Keratinocyte (primary cell): ENCODE data around the gene POLDIP3. TPM values are rescaled to one million over a fixed set of nuclear protein-coding genes. Genes with fewer than 3 reads are reported as not detected.

Experiments used
- DNase-seq: peaks from one replicate; pipeline ENCODE4 v3.0.0-alpha.2; 2011; ENCODE audit warnings: low read depth, missing footprints, low spot score
- FAIRE-seq: peaks from 2 replicates; lab custom pipeline; 2011; peaks lifted over from hg19 to GRCh38; lab: Jason Lieb, UNC
- H2AFZ ChIP-seq: 2 replicates; pipeline ENCODE4 v1.6.0; 2012; ENCODE audit warnings: low read length, control low read depth, inconsistent platforms; ENCODE audit not compliant: control insufficient read depth
- H3K27ac ChIP-seq: 2 replicates; pipeline ENCODE4 v1.5.1; 2011; ENCODE audit warnings: low read length; ENCODE audit not compliant: control insufficient read depth, insufficient read depth
- H3K27me3 ChIP-seq: 3 replicates; pipeline ENCODE4 v1.6.0; 2011; ENCODE audit warnings: low read length; ENCODE audit not compliant: control insufficient read depth, insufficient read depth; ENCODE audit errors: extremely low read depth
- H3K36me3 ChIP-seq, 2 experiments: 2 replicates in 1 of 2; 3 replicates in 1 of 2; pipeline ENCODE4 v1.5.1; 2011; ENCODE audit warnings: low read length in 2 of 2, mild to moderate bottlenecking in 1 of 2; ENCODE audit not compliant: control insufficient read depth in 2 of 2, insufficient read depth in 2 of 2; ENCODE audit errors: extremely low read depth in 1 of 2
- H3K4me1 ChIP-seq: 3 replicates; pipeline ENCODE4 v1.5.1; 2011; ENCODE audit warnings: low read length; ENCODE audit not compliant: control insufficient read depth, insufficient read depth; ENCODE audit errors: extremely low read depth
- H3K4me2 ChIP-seq: 3 replicates; pipeline ENCODE4 v1.6.0; 2011; ENCODE audit warnings: low read depth, low read length; ENCODE audit not compliant: control insufficient read depth, insufficient read depth; ENCODE audit errors: extremely low read depth
- H3K4me3 ChIP-seq, 3 experiments: fragments of 200-600 bp in 1 of 3; sonication (generic) in 1 of 3; 2 replicates in 2 of 3; 3 replicates in 1 of 3; pipeline ENCODE4 v1.5.1; 2011 to 2016; ENCODE audit warnings: low read length in 3 of 3, mild to moderate bottlenecking in 3 of 3, control low read depth in 2 of 3, inconsistent platforms in 1 of 3, low read depth in 1 of 3, mixed read lengths in 1 of 3, mixed run types in 1 of 3, moderate library complexity in 1 of 3; ENCODE audit not compliant: control insufficient read depth in 2 of 3, insufficient read depth in 2 of 3; ENCODE audit errors: extremely low read depth in 1 of 3
- H3K79me2 ChIP-seq: 2 replicates; pipeline ENCODE4 v1.6.0; 2012; ENCODE audit warnings: low read length; ENCODE audit not compliant: control insufficient read depth, insufficient read depth
- H3K9ac ChIP-seq: 3 replicates; pipeline ENCODE4 v1.6.0; 2011; ENCODE audit warnings: low read length; ENCODE audit not compliant: control insufficient read depth, insufficient read depth; ENCODE audit errors: extremely low read depth
- H3K9me1 ChIP-seq: 3 replicates; pipeline ENCODE4 v1.6.0; 2011; ENCODE audit warnings: low read length; ENCODE audit not compliant: control insufficient read depth, insufficient read depth; ENCODE audit errors: extremely low read depth
- H3K9me3 ChIP-seq: 2 replicates; pipeline ENCODE4 v1.5.1; 2012; ENCODE audit warnings: low read depth, low read length; ENCODE audit not compliant: control insufficient read depth
- H4K20me1 ChIP-seq: 3 replicates; pipeline ENCODE4 v1.6.0; 2011; ENCODE audit warnings: low read length; ENCODE audit not compliant: control insufficient read depth, insufficient read depth; ENCODE audit errors: extremely low read depth
- CTCF ChIP-seq, 3 experiments: IDR thresholded peaks in 1 of 3; conservative IDR thresholded peaks in 1 of 3; optimal IDR thresholded peaks in 1 of 3; 2 replicates in 2 of 3; 3 replicates in 1 of 3; pipeline versions ENCODE3 to v1.5.1; 2011; ENCODE audit warnings: low read length in 3 of 3, mild to moderate bottlenecking in 3 of 3, moderate library complexity in 2 of 3, control low read depth in 1 of 3, inconsistent platforms in 1 of 3; ENCODE audit not compliant: insufficient read depth in 2 of 3; ENCODE audit errors: extremely low read depth in 1 of 3
- EZH2 ChIP-seq: IDR thresholded peaks from one replicate; pipeline ENCODE4 v1.6.1; 2012; ENCODE audit warnings: inconsistent platforms, mild to moderate bottlenecking, low read length, moderate library complexity
- dilution Hi-C: fragments of 300-500 bp; cut with MboI; formaldehyde crosslinking; loops from one replicate; pipeline ENCODE4 v1.7.0; 2020; ENCODE audit warnings: low sequenced_read_pairs; ENCODE audit not compliant: extremely low pct_ligation_motif_present
- polyA plus RNA-seq, 5 experiments: library from polyadenylated mRNA; depleted of rRNA in 3 of 5; stranded (reverse) in 3 of 5; stranded (forward) in 1 of 5; unstranded in 1 of 5; fragments of >200 nt; gene quantifications; 1 replicate in 1 of 5; 2 replicates in 3 of 5; 3 replicates in 1 of 5; pipeline versions ENCODE4 v1.2.1 to v1.2.3, GENCODE V29; 2011 to 2012; ENCODE audit warnings: missing spikeins in 2 of 5, low read depth in 1 of 5, low replicate concordance in 1 of 5

The POLDIP3 gene
- polyA plus RNA-seq, 1 donor (not counting 4 experiments of a cell fraction or from before 2014, with no cell fraction given) = 41.9 TPM

DNA sequence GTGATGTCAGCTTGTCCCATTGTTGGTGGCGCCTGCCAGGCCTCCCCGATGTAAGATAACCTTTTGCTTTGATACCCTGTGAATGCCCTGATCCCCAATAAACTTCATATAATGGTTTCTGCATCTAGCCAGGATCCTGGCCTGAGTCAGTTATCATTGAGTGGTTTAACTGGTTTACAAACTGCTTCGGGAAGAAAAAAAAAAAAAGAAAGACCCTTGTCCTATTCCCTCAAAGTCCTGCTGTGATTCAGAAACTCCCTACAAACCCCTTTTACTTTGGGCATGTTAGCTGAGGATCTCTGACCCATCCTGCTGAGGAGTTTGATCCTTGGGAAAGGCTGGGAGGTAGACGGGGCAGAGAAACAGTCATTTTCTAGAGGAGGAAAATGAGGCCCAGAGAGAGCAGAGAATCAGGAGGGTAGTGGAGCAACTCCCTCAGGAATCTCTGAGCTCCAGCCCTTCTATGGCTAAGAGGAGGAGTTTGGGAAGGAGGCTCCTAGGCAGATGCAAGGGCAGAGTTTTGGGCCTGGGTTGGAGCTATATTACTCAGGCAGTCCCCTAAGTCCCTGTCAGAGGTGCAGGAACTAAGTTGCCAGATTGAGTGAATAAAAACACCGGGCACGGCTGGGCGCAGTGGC lies 39.9 kb upstream of the POLDIP3 start:
- H3K9me3 ChIP-seq = no peaks in the 10 kb centered on the region
- H3K4me1 ChIP-seq = peaks cover 3% of the 10 kb centered on the region
- H3K27me3 ChIP-seq = no peaks in the 10 kb centered on the region
- no peak overlapping the region for H3K4me3 ChIP-seq
- H3K27ac ChIP-seq = no peak overlapping the region
- H3K36me3 ChIP-seq = no peaks in the 10 kb centered on the region
- no peak overlapping the region for H3K9ac ChIP-seq
- H2AFZ ChIP-seq = no peak overlapping the region
- TF ChIP-seq CTCF (optimal IDR thresholded peaks at IDR 0.05 in 1 of 3, IDR thresholded peaks at IDR 0.05 in 1 of 3, conservative IDR thresholded peaks at IDR 0.05 in 1 of 3; ENCODE audit: extremely low read depth in 1 of 3, insufficient read depth in 2 of 3, low read length in 3 of 3) = no peak
- no peak for TF ChIP-seq EZH2
- H4K20me1 ChIP-seq = no peaks in the 10 kb centered on the region
- no peak for FAIRE-seq
- H3K9me1 ChIP-seq = no peaks in the 10 kb centered on the region
- H3K79me2 ChIP-seq = no peaks in the 10 kb centered on the region
- dilution Hi-C loops = no loop called here
- DNase-seq = no peak
- no peak overlapping the region for H3K4me2 ChIP-seq

DNA sequence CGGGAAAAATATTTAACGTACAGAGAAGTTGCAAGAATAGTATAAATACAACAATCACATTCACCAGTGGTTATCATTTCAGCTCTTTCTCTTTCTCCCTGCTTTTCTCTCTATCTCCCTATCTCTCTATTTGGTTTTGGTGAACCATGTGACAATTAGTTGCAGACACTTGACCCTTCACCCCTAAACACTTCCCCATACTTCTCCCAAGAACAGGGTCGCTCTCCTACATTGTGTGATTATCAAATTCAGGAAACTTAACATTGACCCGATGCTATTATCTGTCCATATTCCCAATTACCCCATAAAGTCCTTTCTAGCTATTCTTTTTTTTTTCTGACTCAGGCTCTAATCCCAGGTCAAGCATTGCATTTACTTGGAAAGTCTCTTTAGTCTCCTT lies 39.3 kb upstream of the POLDIP3 start:
- Histone ChIP-seq H3K27me3 (no peaks in the 10 kb centered on the region), H3K9me1 (no peaks in the 10 kb centered on the region), H2AFZ (no peak overlapping the region), H3K27ac (no peak overlapping the region), H4K20me1 (no peaks in the 10 kb centered on the region), H3K9ac (no peak overlapping the region), H3K4me3 (no peak overlapping the region), H3K4me1 (peaks cover 4% of the 10 kb centered on the region), H3K79me2 (no peaks in the 10 kb centered on the region), H3K9me3 (no peaks in the 10 kb centered on the region), H3K36me3 (no peaks in the 10 kb centered on the region), H3K4me2 (no peak overlapping the region)
- TF ChIP-seq EZH2 = no peak
- TF ChIP-seq CTCF (optimal IDR thresholded peaks at IDR 0.05 in 1 of 3, IDR thresholded peaks at IDR 0.05 in 1 of 3, conservative IDR thresholded peaks at IDR 0.05 in 1 of 3; ENCODE audit: extremely low read depth in 1 of 3, insufficient read depth in 2 of 3, low read length in 3 of 3) = no peak
- FAIRE-seq (no peak), DNase-seq (no peak)
- dilution Hi-C loops = no loop called here
